ENCODE data around the gene FRMPD2. TPM values are rescaled to one million over a fixed set of nuclear protein-coding genes. Genes with fewer than 3 reads are reported as not detected.

FRMPD2 gene
- total RNA-seq, 1 experiment from 2014 or later, result 0.30 TPM

DNA sequence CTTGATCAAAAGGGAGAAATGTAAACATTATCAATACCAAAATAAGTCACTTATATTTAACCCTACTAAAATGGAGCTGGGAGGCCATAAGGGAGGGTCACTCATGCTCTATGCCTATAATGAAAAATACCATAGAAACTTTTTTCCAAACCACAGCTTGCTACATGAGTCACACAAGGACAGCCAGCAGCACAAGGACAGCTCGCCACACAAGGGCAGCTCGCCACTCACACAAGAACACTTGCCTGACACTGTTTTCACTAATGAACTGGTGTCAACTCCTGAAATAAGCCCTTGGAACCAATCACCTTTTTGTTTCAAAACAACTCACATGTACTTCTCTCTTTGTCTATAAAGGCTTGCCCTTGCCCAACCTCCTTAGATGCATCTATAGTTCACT lies 43.3 kb downstream of the FRMPD2 start:
- DNase-seq (ENCODE audit: low read depth, low spot score), result no peak
- Histone ChIP-seq H3K27ac (ENCODE audit: low read depth, low read length) (no peak overlapping the region), H3K79me2 (ENCODE audit: insufficient read depth, low read length) (no peaks in the 10 kb centered on the region), H3K4me1 (ENCODE audit: control insufficient read depth in 1 of 2, insufficient read depth in 2 of 2, low read length in 2 of 2) (no peaks in the 10 kb centered on the region), H3K36me3 (ENCODE audit: control insufficient read depth in 1 of 2, insufficient read depth in 2 of 2, low read length in 2 of 2) (no peaks in the 10 kb centered on the region), H3K27me3 (ENCODE audit: insufficient read depth, low read length) (peaks cover 11% of the 10 kb centered on the region; the same call in 1 of the 2 replicates), H2AFZ (ENCODE audit: low read depth, low read length, poor library complexity, severe bottlenecking) (no peak overlapping the region), H3K9ac (ENCODE audit: low read length) (no peak overlapping the region), H3K4me3 (replicated peaks in 1 of 2; ENCODE audit: low read depth in 1 of 2, low read length in 2 of 2) (no peak overlapping the region), H3K9me3 (ENCODE audit: control insufficient read depth in 1 of 2, insufficient read depth in 1 of 2, low read depth in 1 of 2, low read length in 2 of 2) (no peaks in the 10 kb centered on the region), H3K9me2 (ENCODE audit: insufficient read depth) (no peaks in the 10 kb centered on the region), H4K20me1 (ENCODE audit: insufficient read depth) (no peaks in the 10 kb centered on the region), H3K4me2 (ENCODE audit: low read length) (no peak overlapping the region)
- RAD21 ChIA-PET (ENCODE audit: low non-redundant PET in 1 of 2, low total read pairs in 2 of 2, uncharacterized antibody in 2 of 2, unreplicated experiment in 2 of 2), result no interaction called here
- TF ChIP-seq POLR2AphosphoS5 (IDR thresholded peaks at IDR 0.05; ENCODE audit: low read depth, low read length) (no peak), POLR2A (IDR thresholded peaks at IDR 0.05; ENCODE audit: borderline replicate concordance, extremely low read depth, insufficient read depth, insufficient read length) (no peak), EGR1 (IDR thresholded peaks at IDR 0.05; ENCODE audit: low read depth) (no peak), CBX3 (IDR thresholded peaks at IDR 0.05; ENCODE audit: low read depth) (no peak), RAD21 (IDR thresholded peaks at IDR 0.05; ENCODE audit: low read depth) (no peak), SP1 (IDR thresholded peaks at IDR 0.05; ENCODE audit: low read depth) (no peak), JUND (IDR thresholded peaks at IDR 0.05) (no peak), ELF1 (IDR thresholded peaks at IDR 0.05; ENCODE audit: borderline replicate concordance, low read depth) (no peak), TCF7L2 (IDR thresholded peaks at IDR 0.05; ENCODE audit: borderline replicate concordance, extremely low read depth, insufficient read depth, insufficient read length) (no peak), ZFX (IDR thresholded peaks at IDR 0.05) (no peak), FOSL1 (IDR thresholded peaks at IDR 0.05; ENCODE audit: low read depth) (no peak), EZH2phosphoT487 (IDR thresholded peaks at IDR 0.05; ENCODE audit: borderline replicate concordance) (no peak), YY1 (IDR thresholded peaks at IDR 0.05; ENCODE audit: extremely low read depth, insufficient replicate concordance, low read depth, low read length) (no peak), EZH2 (IDR thresholded peaks at IDR 0.05) (no peak), CEBPB (IDR thresholded peaks at IDR 0.05; ENCODE audit: low read depth) (no peak)
- TF ChIP-seq, protein P1, sequence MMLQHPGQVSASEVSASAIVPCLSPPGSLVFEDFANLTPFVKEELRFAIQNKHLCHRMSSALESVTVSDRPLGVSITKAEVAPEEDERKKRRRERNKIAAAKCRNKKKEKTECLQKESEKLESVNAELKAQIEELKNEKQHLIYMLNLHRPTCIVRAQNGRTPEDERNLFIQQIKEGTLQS (IDR thresholded peaks at IDR 0.05), result no peak
- TF ChIP-seq, protein P2, sequence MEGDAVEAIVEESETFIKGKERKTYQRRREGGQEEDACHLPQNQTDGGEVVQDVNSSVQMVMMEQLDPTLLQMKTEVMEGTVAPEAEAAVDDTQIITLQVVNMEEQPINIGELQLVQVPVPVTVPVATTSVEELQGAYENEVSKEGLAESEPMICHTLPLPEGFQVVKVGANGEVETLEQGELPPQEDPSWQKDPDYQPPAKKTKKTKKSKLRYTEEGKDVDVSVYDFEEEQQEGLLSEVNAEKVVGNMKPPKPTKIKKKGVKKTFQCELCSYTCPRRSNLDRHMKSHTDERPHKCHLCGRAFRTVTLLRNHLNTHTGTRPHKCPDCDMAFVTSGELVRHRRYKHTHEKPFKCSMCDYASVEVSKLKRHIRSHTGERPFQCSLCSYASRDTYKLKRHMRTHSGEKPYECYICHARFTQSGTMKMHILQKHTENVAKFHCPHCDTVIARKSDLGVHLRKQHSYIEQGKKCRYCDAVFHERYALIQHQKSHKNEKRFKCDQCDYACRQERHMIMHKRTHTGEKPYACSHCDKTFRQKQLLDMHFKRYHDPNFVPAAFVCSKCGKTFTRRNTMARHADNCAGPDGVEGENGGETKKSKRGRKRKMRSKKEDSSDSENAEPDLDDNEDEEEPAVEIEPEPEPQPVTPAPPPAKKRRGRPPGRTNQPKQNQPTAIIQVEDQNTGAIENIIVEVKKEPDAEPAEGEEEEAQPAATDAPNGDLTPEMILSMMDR (IDR thresholded peaks at IDR 0.05 in 2 of 3, conservative IDR thresholded peaks at IDR 0.05 in 1 of 3; ENCODE audit: borderline replicate concordance in 1 of 3, insufficient read depth in 1 of 3, low read depth in 2 of 3, low read length in 2 of 3), result no peak
- TF ChIP-seq, protein P3, sequence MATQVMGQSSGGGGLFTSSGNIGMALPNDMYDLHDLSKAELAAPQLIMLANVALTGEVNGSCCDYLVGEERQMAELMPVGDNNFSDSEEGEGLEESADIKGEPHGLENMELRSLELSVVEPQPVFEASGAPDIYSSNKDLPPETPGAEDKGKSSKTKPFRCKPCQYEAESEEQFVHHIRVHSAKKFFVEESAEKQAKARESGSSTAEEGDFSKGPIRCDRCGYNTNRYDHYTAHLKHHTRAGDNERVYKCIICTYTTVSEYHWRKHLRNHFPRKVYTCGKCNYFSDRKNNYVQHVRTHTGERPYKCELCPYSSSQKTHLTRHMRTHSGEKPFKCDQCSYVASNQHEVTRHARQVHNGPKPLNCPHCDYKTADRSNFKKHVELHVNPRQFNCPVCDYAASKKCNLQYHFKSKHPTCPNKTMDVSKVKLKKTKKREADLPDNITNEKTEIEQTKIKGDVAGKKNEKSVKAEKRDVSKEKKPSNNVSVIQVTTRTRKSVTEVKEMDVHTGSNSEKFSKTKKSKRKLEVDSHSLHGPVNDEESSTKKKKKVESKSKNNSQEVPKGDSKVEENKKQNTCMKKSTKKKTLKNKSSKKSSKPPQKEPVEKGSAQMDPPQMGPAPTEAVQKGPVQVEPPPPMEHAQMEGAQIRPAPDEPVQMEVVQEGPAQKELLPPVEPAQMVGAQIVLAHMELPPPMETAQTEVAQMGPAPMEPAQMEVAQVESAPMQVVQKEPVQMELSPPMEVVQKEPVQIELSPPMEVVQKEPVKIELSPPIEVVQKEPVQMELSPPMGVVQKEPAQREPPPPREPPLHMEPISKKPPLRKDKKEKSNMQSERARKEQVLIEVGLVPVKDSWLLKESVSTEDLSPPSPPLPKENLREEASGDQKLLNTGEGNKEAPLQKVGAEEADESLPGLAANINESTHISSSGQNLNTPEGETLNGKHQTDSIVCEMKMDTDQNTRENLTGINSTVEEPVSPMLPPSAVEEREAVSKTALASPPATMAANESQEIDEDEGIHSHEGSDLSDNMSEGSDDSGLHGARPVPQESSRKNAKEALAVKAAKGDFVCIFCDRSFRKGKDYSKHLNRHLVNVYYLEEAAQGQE (IDR thresholded peaks at IDR 0.05; ENCODE audit: low read depth), result no peak
- BruUV-seq (replicated peaks), result no TSS peak
- intact Hi-C loops (cut with micrococcal nuclease), result no loop called here
- CTCF ChIA-PET, result interaction anchor here (0.6 kb wide), 1 partner anchor 425 kb away, joined by 4 read pairs; no protein-coding TSS in a partner anchor
- POLR2A ChIA-PET, result no interaction called here
- ATAC-seq, result no peak
